Spleen (tissue), 11 donors: Measurements from ENCODE around the gene ASAP2. TPM values are rescaled to one million over a fixed set of nuclear protein-coding genes. Genes with fewer than 3 reads are reported as not detected.
A peak's percentile ranks its signal among the peaks of the same experiment; 100 is the strongest.

ENCODE experiments used
- DNase-seq: peaks from one replicate; pipeline ENCODE4 v3.0.0-alpha.2; 2020
- H3K27ac ChIP-seq, 8 donors: fragments of 200-600 bp; sonication (generic) in 7 of 8; 1 replicate in 4 of 8; 2 replicates in 4 of 8; pipeline versions ENCODE4 v1.5.0 to v1.8.0; 2016 to 2021; ENCODE audit warnings: inconsistent platforms in 4 of 8, mild to moderate bottlenecking in 4 of 8, moderate library complexity in 1 of 8
- H3K27me3 ChIP-seq, 7 donors: fragments of 200-600 bp; sonication (generic) in 6 of 7; replicated peaks in 1 of 7; 1 replicate in 4 of 7; 2 replicates in 3 of 7; pipeline versions ENCODE4 v1.5.0 to v1.8.0; 2016 to 2021; ENCODE audit warnings: inconsistent platforms in 3 of 7, mild to moderate bottlenecking in 1 of 7
- H3K36me3 ChIP-seq, 6 donors: fragments of 200-600 bp; sonication (generic) in 5 of 6; 1 replicate in 4 of 6; 2 replicates in 2 of 6; pipeline versions ENCODE4 v1.5.0 to v1.8.0; 2016 to 2021; ENCODE audit warnings: inconsistent platforms in 2 of 6
- H3K4me1 ChIP-seq, 6 donors: fragments of 200-600 bp; sonication (generic) in 5 of 6; 1 replicate in 3 of 6; 2 replicates in 3 of 6; pipeline versions ENCODE4 v1.5.0 to v1.8.0; 2016 to 2021; ENCODE audit warnings: inconsistent platforms in 3 of 6
- H3K4me3 ChIP-seq, 8 donors: fragments of 200-600 bp; sonication (generic) in 7 of 8; 1 replicate in 4 of 8; 2 replicates in 4 of 8; pipeline versions ENCODE4 v1.5.0 to v1.8.0; 2016 to 2021; ENCODE audit warnings: inconsistent platforms in 4 of 8, mild to moderate bottlenecking in 4 of 8, moderate library complexity in 2 of 8
- H3K9me3 ChIP-seq, 8 donors: fragments of 200-600 bp; sonication (generic) in 7 of 8; 1 replicate in 4 of 8; 2 replicates in 4 of 8; pipeline versions ENCODE4 v1.5.0 to v1.8.0; 2016 to 2021; ENCODE audit warnings: inconsistent platforms in 4 of 8
- POLR2A ChIP-seq, 3 donors: fragments of 450-650 bp; IDR thresholded peaks; one replicate each; pipeline ENCODE4 v1.5.1; 2017; ENCODE audit warnings: antibody characterized with exemption in 3 of 3, mild to moderate bottlenecking in 1 of 3
- POLR2AphosphoS5 ChIP-seq, 3 donors: sonication (generic); formaldehyde crosslinking; IDR thresholded peaks; one replicate each; pipeline ENCODE4 v1.5.1; 2017; ENCODE audit warnings: antibody characterized with exemption in 3 of 3
- WGBS, 5 donors: extraction: QIAGEN DNeasy Blood & Tissue Kit in 3 of 5; methylation state at CpG; one replicate each; pipeline versions ENCODE4 v1.1.5 to v1.1.7; 2013 to 2018; 5-methylcytosine and 5-hydroxymethylcytosine counted together
- intact Hi-C: fragments of 100-400 bp; cut with DNase I; formaldehyde crosslinking; loops from one replicate; pipeline ENCODE4 v1.15.0; 2023; ENCODE audit warnings: low total_unique reads
- polyA plus RNA-seq, 3 donors: library from polyadenylated mRNA; stranded (reverse); fragments of 200-250 nt; gene quantifications; one replicate each; pipeline ENCODE4 v1.2.1, GENCODE V29; 2013
- total RNA-seq, 7 donors: library from RNA; depleted of rRNA in 3 of 7; stranded (reverse); fragments of >200 nt in 3 of 7; fragmentation: NEBNext Ultra II Directional in 4 of 7; extraction: Animal tissue kit (Norgen Biotek cat#: 25700) in 4 of 7; gene quantifications; one replicate each; pipeline versions ENCODE4 v1.1.0 to v1.2.1, GENCODE V29; 2016 to 2021
- TF ChIP-seq, protein P1 (sequence below), 11 experiments: fragments of 200-600 bp in 7 of 11; fragments of 450-650 bp in 4 of 11; sonication (generic) in 4 of 11; IDR thresholded peaks in 8 of 11; conservative IDR thresholded peaks in 3 of 11; 1 replicate in 7 of 11; 2 replicates in 4 of 11; pipeline versions ENCODE4 v1.4.0 to v1.8.0; 2016 to 2021; ENCODE audit warnings: antibody characterized with exemption in 11 of 11, inconsistent platforms in 4 of 11, mild to moderate bottlenecking in 1 of 11
- donor health status: healthy with polysubstance abuse.
- donor health status: DM: no; HTN: no; CAD: no; lungs with moderate emphysema.
- donor health status: DM: no; HTN: no; CAD: no.
- donor health status: Bipolar disorder and iron deficiency.
- donor health status: healthy.
- donor health status: DM: no; HTN: no; CAD: no.
- donor health status: DM: yes; HTN: yes; CAD: no.

Gene ASAP2
- total and polyA plus RNA-seq, 10 donors: 0.93 to 3.0 (median 2.2) TPM

DNA sequence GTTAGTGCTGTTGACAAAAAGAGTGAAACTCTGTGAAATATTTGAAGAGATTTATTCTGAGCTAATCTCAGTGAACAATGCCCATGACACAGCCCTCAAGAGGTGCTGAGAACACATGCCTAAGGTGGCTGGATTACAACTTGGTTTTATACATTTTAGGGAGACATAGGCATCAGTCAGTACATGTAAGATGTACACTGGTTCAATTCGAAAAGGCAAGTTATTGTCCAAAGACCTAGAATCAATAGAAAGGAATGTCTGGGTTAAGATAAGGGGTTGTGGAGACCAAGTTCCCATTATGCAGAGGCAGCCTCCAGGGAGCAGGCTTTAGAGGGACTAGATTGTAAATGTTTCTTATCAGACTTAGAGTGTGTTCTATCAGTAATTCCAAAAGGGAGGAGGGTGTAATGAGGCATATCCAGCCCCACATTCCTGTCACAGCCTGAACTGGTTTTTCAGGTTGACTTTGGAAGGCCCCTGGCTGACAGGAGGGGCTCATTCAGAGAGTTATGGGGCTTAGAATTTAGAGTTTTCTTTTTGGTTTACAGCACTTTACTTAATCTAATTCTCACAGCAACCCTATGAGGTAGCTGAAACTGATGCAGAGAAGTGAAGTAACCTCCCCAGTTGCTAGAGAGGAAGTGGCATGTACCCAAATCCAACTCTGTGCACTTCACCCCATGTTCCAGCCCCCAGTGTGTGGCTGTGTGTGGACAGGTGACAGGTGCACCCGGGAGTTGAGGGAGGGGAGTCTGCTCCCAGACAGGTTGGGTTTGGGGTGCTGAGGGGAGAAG lies 28.3 kb upstream of the ASAP2 start:
- intact Hi-C loops: no loop called here

DNA sequence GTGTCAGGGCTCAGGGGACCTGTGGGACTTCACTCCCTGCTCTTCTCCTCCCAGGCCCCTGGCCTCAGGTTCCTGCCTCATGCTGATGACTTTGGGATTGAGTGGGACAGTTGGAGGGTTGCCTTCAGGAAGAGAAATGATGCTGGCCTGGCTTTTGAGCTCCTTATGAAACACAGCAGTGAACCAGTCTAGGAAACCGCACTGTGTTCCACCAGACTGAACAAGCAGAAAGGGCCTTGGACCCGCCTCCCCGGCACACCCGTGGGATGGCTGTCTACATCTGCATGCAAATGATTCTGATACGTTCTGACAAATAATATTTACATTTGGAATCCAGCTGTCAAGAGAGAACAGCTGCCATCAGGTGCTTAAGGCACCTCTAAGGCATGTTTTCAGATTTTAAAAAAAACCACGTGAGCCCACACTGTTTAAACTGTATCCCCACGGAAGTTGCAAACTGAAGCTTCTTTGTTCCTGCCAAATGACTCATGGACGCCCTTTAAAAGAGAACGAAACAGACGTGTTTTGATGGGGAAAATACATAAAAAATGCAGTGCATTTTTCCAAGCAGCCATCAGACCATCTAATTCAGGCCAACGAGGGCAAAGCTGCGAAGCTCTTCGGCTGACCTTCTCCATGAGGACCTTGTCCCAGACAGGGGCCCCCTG lies 27.6 kb upstream of the ASAP2 start:
- Histone ChIP-seq H3K9me3 (no peaks in the 10 kb centered on the region), H3K27ac (peak overlapping the region in 1 of 8 donors; percentile 32), H3K4me1 (peaks cover 0 to 3% (median 0%) of the 10 kb centered on the region in 6 donors), H3K27me3 (peaks cover 0 to 48% (median 0%) of the 10 kb centered on the region in 7 donors), H3K36me3 (no peaks in the 10 kb centered on the region), H3K4me3 (no peak overlapping the region)
- WGBS, 5 donors: 64 to 77% (median 69%) methylated on average over 12 to 13 of the region's 13 CpGs
- no peak for DNase-seq
- no peak for TF ChIP-seq POLR2AphosphoS5 (IDR thresholded peaks at IDR 0.05)
- TF ChIP-seq, protein P1, sequence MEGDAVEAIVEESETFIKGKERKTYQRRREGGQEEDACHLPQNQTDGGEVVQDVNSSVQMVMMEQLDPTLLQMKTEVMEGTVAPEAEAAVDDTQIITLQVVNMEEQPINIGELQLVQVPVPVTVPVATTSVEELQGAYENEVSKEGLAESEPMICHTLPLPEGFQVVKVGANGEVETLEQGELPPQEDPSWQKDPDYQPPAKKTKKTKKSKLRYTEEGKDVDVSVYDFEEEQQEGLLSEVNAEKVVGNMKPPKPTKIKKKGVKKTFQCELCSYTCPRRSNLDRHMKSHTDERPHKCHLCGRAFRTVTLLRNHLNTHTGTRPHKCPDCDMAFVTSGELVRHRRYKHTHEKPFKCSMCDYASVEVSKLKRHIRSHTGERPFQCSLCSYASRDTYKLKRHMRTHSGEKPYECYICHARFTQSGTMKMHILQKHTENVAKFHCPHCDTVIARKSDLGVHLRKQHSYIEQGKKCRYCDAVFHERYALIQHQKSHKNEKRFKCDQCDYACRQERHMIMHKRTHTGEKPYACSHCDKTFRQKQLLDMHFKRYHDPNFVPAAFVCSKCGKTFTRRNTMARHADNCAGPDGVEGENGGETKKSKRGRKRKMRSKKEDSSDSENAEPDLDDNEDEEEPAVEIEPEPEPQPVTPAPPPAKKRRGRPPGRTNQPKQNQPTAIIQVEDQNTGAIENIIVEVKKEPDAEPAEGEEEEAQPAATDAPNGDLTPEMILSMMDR (IDR thresholded peaks at IDR 0.05 in 8 of 11, conservative IDR thresholded peaks at IDR 0.05 in 3 of 11): no peak
- TF ChIP-seq POLR2A (IDR thresholded peaks at IDR 0.05): no peak
- intact Hi-C loops: no loop called here

More for the DNA sequence above, 28.3 kb upstream of the ASAP2 start:
- H3K27ac ChIP-seq: peak overlapping the region in 1 of 8 donors; percentile 32
- no peak overlapping the region for H3K4me3 ChIP-seq
- TF ChIP-seq POLR2AphosphoS5 (IDR thresholded peaks at IDR 0.05): no peak
- TF ChIP-seq POLR2A (IDR thresholded peaks at IDR 0.05): no peak
- TF ChIP-seq, protein P1 (IDR thresholded peaks at IDR 0.05 in 8 of 11, conservative IDR thresholded peaks at IDR 0.05 in 3 of 11): no peak
- WGBS, 5 donors: 45 to 74% (median 68%) methylated on average over 2 of the region's 2 CpGs
- H3K9me3 ChIP-seq: no peaks in the 10 kb centered on the region
- DNase-seq: no peak
- peaks cover 0 to 3% (median 0%) of the 10 kb centered on the region in 6 donors for H3K4me1 ChIP-seq
- peaks cover 0 to 40% (median 0%) of the 10 kb centered on the region in 7 donors for H3K27me3 ChIP-seq
- no peaks in the 10 kb centered on the region for H3K36me3 ChIP-seq

DNA sequence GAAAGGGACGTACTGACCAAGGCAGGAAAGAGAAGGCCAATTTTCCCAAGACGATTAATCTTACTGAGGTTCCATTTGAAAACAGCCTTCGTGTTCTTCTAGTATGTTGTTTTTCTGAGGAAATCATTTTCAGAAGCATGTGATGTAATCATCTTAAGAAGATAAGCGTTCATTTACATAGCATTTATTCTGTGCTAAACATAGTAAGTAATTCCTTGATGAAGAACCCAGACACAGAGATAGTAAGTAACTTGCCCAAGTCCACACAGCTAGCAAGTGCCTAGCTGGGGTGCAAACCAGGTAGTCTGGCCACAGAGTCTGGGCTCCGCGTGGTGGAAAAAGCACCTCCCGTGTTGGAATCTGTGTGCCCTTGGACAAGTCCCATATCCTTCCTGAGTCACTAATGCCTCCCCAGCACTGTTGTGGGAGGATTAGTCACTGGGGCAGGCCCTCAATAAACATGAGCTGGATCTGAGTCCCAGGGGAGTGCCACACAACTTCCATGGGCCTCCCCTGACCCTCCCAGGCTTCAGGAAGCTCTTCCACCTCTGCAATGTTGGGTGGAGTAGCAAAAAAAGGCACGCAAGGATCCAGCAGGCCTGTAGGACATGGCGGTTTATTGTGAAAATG lies 26.9 kb upstream of the ASAP2 start:
- Histone ChIP-seq H3K36me3 (no peaks in the 10 kb centered on the region), H3K27me3 (peaks cover 0 to 50% (median 0%) of the 10 kb centered on the region in 7 donors), H3K27ac (no peak overlapping the region), H3K9me3 (no peaks in the 10 kb centered on the region), H3K4me1 (peaks cover 0 to 3% (median 0%) of the 10 kb centered on the region in 6 donors), H3K4me3 (no peak overlapping the region)
- TF ChIP-seq POLR2AphosphoS5 (IDR thresholded peaks at IDR 0.05) (no peak), POLR2A (IDR thresholded peaks at IDR 0.05) (no peak)
- TF ChIP-seq, protein P1 (IDR thresholded peaks at IDR 0.05 in 8 of 11, conservative IDR thresholded peaks at IDR 0.05 in 3 of 11): no peak
- no peak for DNase-seq
- intact Hi-C loops: no loop called here
- WGBS, 5 donors: 67 to 84% (median 77%) methylated on average over 9 of the region's 9 CpGs
